C4-2B (cell line): ENCODE measurements around the gene NR1H4.

ENCODE experiments used
- CTCF ChIP-seq: fragments of 450-650 bp; conservative IDR thresholded peaks from 2 replicates; pipeline ENCODE4 v1.5.1; 2017; ENCODE audit warnings: mild to moderate bottlenecking
- ZFX ChIP-seq: fragments of 450-650 bp; IDR thresholded peaks from 2 replicates; pipeline ENCODE4 v1.6.1; 2017

- TF ChIP-seq CTCF (no peak), ZFX (no peak)
Observed at GRCh38 chr12:100593490-100593889, 119.8 kb downstream of the NR1H4 start.
